Hematopoietic multipotent progenitor cell treated with erythropoietin and hydrocortisone succinate and interleukin-3 and kit ligand, for 17 days (in vitro differentiated cells): ENCODE measurements around the gene TUBA3E.
"Not testable (repeated sequence)": the region's sequence is repeated elsewhere in the genome, so short reads cannot be mapped to it uniquely, and the experiment has no call there.

Source experiments
- DNase-seq: peaks from one replicate; pipeline ENCODE4 v3.0.0-alpha.2; 2015; ENCODE audit warnings: low spot score

TUBA3E gene

DNA sequence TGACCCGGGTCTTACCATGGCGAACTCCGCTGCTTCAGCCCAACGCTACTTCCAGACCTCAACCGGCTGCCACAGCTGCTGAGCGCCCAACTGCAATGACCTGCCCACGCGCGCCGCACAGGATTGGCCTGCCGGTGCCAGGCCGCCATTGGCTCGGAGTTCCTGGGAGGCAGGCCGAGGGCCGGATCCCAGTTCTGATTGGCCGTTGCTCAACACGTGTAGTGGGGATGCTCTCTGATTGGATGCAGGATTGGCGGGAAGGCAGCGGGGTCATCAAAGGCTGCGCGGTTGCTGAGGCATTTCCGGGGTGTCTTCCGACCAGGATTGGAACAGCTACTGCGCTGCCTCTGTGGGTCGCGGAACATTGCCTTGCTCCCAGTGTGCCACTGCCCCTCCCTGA lies at the start of gene TUBA3E:
Gene TUBA3E, minus strand, starts transcription at position 97 of the 400 bp plus-strand sequence. Its CDS starts 79 bp downstream, at position 18.
- no peak for DNase-seq

DNA sequence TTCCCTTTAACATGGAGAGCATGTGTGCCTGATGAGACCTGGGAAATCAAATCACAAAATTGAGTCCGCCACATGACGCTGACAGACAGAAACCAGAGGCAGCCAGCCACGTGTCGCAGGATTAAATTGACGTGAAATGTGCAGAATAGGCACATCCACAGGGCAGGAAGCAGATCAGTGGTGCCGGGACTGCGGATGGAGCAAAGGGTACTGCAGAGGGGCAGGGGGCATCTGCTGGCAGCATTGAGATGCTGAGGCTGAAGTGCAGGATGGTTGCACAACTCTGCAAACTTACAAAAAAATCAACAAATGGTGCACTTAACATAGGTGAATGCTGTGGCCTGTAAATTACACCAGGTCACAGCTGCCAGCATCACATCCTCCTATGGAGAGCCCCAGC lies 48.2 kb upstream of the TUBA3E start:
- DNase-seq, result no peak

DNA sequence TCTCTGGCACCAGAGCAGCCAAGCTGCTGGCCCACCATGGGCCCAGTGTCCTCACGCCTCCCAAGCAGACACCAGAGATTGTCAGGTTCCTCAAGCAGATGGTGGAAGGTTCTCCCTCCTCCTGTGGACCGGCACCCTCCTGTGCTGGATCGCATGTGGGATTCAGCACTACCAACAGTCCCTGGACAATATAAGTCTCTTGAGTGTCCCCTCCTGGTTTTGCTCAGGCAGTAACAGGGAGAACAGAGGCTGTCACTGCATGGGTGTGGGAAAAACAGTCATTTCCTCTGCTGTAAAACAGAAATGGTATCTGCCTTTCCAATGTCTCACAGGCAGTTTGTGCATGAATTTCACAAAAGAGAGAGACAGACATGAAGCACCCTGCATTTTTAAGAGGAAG lies 47.7 kb upstream of the TUBA3E start:
- DNase-seq, result no peak

DNA sequence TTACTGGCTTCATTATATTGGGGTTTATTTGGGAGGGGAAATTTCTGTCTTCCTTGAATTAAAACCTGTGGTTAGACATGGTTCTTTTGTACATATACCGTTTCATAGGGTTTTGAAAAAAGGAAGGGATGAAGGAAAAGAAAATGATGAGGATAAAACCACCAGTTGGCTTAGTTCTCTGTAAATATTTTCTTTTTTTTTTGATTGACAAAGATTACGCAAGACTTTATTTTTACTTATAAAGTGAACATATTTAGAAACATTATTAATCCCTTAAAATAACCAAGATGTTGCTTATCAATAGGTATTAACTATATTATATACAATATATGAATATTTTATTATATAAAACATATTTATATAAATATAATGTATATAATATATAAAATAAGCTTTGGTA lies 45.1 kb upstream of the TUBA3E start:
- no peak for DNase-seq

DNA sequence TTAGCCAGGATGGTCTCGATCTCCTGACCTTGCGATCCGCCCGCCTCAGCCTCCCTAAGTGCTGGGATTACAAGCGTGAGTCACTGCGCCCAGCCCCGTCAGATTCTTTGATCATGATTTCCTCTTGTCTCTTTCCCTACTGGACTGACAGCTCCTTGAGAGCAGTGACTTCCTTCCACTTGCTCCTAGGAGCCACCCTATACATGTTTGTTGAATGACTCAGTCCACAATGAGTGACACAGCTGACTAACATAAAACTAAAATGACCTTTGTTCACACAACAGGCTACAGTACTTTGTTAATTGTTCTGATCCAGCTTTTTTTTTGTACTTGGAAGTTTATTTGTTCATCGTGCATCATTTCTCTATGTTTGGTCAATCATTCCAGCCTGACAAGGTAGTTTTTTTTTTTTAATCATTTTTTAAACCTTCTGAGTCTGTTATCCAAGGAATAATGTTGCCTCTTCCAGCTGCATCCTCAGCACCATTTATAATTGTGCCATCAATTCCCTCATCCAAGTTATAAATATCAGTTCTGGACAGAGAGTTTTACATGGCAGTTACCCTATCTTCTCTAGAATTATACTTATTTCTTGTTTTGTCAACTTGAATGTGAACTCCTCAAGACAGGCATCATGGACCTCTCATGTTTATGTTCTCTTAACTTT lies 42.9 kb upstream of the TUBA3E start:
- DNase-seq, result no peak

DNA sequence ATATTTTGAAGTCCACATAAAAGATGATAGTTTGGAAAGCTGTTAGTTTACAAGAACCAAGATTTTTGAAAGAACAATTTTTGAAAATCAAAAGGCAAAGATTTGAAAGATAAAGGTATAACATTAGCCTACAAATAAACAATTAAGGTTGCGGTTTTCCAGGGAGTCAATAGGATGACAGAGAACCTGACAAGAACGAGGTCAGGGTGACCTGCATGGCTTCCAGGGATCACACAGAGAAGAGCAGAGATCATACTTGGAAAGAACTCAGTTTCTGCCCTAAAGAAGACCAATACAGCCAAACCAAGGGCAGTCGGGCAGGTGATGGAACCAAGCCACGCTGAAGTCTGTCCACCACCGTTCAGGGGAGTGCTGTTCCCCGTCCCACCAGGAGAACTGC lies 41.3 kb upstream of the TUBA3E start:
- DNase-seq, result not testable (repeated sequence)

DNA sequence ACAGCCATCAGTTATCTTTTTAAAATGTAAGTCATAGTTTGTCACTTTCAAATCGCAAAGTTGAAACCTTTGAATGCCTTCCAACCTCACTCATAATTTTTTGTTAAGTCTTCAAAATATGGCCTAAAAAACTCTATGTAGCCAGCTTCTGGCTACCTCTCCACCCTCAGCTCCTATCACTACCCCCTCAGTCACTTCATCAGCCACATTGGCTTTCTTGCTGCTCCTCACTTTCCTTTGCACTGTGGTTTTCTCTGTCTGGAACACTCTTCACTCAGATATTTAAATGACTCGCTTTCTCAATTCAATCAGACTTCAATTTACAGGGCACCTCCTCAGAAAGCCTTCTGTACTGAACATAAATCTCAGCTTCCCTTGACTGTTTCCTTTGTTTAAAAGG lies 34.8 kb upstream of the TUBA3E start:
- DNase-seq, result not testable (repeated sequence)

DNA sequence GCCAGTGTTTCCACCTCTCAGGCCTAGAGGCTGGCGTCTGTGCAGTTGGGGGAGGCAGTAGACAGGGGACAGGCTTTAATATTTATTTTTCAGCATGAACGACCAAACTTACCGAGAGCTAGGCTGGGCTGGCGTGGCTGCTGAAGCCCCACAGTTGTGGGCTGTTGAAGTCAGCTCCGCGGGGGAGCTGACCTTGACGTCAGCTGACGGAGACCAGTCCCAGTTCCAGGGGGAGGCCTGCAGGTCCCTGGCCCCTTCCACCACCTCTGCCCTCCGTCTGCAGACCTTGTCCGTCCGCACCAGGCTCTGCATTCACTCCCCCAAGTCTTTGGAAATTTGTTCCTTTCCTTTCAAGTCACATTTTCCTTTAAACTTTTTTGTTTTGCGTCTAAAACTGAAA lies 33.4 kb upstream of the TUBA3E start:
- DNase-seq, result no peak

DNA sequence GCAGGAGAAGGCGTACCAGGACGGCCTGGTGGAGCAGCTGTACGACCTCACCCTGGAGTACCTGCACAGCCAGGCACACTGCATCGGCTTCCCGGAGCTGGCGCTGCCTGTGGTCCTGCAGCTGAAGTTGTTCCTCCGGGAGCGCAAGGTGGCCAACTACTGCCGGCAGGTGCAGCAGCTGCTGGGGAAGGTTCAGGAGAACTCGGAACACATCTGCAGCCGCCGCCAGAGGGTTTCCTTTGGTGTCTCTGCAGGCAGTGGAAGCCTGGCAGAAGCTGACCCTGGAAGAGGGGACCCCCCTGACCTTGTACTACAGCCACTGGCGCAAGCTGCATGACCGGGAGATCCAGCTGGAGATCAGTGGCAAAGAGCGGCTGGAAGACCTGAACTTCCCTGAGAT lies 32.7 kb upstream of the TUBA3E start:
- not testable (repeated sequence) for DNase-seq

DNA sequence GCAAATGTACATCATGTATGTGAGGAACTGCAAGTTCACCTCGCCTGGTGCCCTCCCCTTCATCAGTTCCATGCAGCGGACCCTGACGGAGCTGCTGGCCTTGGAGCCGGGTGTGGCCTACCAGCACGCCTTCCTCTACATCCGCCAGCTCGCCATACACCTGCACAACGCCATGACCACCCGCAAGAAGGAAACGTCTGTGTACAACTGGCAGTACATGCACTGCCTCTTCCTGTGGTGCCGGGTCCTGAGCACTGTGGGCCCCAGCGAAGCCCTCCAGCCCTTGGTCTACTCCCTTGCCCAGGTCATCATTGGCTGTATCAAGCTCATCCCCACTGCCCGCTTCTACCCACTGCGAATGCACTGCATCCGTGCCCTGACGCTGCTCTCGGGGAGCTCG lies 32.1 kb upstream of the TUBA3E start:
- not testable (repeated sequence) for DNase-seq

DNA sequence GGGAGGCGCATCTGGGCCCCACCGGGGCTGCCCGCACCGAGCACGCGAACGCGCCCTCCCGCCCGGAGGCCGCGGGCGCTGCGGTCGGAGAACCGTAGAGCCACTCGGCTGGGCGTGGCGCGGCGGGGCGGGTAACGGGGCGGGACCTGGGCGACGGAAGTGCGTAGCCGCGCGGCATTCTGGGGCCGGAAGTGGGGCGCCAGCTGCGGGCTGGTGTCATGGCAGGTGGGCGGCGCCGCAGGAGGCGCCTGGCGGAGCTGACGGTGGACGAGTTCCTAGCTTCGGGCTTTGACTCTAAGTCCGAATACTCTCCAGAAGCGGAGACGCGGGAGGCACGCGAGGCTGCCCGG lies 30.9 kb upstream of the TUBA3E start:
- DNase-seq, result not testable (repeated sequence)

DNA sequence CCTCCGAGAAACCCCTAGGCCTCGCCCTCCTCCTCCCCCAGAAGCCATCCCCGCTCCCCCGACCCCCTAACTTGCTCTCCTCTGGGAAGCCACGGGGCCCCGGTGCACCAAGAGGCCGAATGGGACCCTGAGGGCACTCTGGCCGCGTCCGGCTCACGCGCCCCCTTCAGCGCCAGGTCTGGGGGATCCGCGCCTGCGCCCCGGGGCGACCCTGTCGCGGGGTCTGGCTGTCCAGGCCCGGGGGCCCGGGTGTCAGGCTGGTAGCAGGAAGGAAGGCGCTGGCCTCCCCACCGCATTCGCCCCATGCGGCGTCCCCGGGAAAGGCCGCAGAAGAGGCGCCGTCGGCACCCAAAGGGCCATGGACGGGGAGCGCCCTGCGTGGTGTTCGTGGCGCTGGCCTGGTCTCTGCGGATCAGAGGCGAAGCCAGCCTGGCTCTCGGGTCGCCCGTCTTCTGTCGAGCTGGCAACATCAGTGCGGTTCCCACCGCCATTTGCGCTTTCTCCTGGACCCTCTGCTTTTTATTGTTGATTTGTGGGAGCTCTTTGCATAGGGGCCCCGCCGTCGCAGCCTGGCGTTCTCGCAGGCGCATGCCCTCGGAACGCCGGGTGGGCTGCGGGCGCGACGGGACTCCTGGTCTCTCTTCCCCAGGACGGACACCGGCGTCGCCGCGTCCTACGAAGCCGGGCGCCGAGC lies 30.4 kb upstream of the TUBA3E start:
- not testable (repeated sequence) for DNase-seq

DNA sequence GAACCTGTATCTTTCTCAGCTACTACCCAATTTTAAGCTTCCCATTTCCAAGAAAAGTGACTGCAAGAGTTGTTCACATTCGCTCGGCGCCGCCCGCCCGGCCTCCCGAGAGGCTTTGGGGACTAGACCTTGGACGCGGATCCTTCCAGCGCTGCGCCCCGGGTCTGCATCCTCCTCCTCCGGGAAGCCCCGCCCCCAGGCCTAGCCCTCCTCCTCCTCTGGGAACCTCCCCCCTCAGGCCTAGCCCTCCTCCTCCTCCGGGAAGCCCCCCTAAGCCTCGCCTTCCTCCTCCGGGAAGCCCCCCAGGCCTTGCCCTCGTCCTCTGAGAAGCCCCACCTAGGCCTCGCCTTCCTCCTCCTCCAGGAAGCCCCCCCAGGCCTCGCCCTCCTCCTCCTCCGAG lies 29.8 kb upstream of the TUBA3E start:
- DNase-seq, result not testable (repeated sequence)

DNA sequence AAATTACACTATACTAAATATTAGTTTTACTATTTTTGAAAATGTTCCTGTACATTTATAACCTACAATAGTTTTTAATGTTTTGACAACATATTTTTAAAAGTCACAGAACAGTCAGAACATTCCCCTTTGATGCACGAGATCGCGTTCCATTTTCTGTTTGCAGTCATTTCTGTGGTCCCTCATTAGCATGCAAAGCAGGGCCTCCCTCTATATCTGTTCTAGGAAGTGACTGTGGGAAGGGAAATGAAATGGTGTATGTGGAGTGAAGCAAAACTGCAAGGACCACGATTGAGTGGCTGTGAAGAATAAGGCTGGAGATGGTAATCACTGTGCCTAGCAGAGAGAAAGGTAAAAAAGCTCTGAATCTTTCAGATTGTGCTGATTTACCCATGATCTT lies 24.3 kb upstream of the TUBA3E start:
- not testable (repeated sequence) for DNase-seq

DNA sequence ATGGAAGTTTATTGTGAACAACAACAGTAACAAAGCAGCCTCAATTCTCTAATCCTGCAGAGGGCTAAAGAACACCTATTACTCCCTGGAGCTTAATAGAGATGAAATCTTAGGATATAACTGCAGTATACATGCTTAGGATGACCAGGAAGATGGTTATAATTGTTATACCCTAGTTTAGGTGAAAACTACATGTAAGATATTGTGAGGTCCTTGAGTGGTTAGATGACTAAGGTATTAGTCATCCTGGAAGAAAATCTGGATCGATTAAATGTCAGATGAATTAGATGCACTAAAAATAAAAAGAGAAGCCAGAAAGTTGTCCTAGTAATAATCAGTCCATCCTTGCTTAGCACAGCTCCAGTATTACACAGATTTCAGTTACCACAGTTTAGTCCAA lies 22.3 kb upstream of the TUBA3E start:
- not testable (repeated sequence) for DNase-seq

DNA sequence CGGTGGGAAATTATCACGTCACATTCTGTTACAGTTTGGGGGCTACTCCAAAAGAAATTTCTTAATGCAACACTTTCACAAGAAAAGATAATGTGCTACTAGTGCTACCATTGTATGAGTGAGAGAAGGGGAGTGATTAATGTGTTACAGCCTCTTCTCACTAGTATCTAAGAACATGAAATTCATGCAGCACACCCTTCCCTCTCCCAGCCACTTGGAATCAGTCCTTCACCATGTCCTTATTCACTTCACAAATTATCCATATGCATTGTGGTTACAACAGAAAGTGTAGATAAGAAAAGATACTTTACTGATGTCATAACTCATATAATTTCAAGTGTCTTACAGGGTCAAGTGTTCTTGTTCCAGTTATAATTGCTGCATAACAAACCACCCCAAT lies 20.9 kb upstream of the TUBA3E start:
- not testable (repeated sequence) for DNase-seq

DNA sequence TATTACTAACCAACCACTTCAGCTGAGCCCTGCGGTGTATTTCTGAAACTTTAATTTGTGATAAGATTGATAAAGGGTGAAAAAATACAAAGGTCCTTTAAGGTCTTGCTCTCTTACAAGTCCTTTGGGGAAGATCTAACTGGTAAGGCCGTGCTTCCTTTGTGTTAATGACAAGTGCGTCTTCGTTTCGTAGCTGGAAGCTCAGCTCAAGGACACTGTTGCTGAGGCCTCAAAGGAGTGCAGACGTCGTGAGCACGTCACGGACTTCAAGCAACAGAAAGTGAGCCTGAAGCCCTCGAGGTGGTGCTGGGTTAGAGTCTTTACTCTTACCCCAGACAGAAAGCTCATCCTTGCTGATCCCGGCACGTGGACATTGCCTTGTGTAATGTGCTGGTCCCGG lies 8.8 kb upstream of the TUBA3E start:
- DNase-seq, result not testable (repeated sequence)

DNA sequence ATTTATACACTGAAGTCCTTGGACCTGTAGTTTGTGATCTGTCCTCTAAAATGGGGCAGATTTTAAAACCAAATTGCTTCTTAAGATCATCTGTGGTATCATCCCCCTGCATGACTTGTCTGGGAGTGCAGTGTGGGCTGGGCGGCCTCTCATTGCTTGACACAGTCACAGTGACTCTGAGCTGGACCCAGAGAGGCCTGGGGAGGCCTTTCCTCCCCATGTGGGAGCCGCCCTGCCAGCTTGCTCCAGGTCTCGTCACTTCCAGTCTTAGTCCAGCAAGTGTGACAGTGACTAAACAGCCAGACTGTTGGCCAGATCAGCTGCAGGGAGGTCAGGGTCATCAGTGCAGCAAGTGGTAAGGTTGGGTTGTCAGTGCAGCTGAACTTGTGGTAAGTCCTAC lies 4.9 kb upstream of the TUBA3E start:
- not testable (repeated sequence) for DNase-seq

DNA sequence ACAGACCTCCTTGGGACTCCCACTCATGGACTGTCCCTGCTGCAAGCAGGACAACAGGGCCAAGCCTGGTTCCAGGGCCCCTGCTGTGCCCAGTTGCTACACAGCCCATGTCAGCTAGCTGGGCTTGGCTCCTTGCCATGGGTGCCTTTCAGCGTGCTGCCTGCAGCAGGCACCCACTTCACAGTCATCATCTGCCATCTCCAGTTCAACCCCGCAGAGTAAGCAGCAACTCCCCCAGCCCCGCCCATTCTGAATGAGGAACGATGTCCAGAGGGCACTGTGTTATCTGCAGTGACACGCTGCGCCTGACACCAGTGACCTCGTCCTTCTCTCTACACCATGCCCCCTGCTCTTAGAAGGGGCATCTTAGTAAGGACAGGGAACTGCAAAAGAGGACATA lies 4.3 kb upstream of the TUBA3E start:
- peak; percentile 55 for DNase-seq

DNA sequence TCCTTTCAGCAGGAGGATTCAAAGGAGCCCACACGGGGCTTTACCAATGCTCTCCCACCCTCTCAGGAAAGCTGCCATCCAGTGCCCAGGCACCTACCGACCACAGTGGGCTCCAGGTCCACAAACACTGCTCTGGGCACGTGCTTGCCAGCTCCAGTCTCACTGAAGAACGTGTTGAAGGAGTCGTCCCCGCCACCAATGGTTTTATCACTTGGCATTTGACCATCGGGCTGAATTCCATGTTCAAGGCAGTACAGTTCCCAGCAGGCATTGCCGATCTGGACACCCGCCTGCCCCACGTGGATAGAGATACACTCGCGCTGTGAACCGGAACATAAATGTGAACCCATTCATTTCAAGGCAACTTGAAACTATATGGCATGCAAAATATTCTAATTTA lies 2.2 kb downstream of the TUBA3E start:
- DNase-seq, result not testable (repeated sequence)

DNA sequence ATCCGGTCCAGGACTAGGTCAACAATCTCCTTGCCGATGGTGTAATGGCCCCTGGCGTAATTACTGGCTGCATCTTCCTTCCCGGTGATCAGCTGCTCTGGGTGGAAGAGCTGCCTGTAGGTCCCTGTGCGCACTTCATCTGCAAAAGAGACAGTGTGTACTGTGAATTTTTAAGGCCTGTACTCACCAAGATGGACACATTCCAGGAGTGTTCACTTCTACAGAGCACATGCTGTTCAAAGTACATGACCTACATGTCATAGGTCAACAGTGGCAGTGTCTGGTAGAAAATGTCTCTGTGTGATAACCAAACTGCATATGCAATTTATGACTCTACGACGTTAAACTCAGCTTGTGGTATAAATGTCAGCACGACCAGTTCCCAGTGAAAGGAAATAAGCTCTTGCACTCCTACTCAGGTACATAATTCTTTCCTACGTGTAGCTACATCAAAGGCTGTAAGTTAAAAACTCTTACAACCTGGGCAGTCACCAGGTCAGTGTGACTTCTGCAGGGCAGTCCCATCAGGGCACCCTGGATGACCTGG lies 3.1 kb downstream of the TUBA3E start:
- not testable (repeated sequence) for DNase-seq

DNA sequence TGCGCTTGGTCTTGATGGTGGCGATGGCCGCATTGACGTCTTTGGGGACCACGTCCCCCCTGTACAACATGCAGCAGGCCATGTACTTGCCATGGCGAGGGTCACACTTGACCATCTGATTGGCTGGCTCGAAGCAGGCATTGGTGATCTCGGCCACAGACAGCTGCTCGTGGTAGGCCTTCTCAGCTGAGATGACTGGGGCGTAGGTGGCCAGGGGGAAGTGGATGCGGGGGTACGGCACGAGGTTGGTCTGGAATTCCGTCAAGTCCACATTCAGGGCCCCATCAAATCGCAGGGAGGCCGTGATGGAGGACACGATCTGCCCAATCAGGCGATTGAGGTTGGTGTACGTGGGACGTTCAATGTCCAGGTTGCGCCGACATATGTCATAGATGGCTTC lies 4.4 kb downstream of the TUBA3E start:
- DNase-seq, result not testable (repeated sequence)

DNA sequence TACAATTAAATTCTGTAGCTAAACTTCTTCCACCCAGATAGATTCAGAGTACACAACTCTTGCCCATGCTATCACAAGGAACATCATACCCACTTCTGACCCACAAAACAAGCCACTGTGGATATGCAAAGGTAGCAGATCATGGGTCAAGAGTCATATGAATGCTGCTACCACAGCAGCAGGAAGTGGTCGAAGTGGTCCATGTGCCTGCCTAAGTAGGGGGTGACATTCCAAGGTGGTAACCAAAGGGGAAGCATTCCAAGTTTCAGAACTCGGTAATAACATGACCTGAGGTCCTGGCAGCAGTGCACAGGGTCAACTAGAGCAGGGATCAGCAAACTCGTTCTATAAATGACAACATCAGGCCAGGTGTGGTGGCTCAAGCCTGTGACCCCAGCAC lies 5.8 kb downstream of the TUBA3E start:
- not testable (repeated sequence) for DNase-seq

DNA sequence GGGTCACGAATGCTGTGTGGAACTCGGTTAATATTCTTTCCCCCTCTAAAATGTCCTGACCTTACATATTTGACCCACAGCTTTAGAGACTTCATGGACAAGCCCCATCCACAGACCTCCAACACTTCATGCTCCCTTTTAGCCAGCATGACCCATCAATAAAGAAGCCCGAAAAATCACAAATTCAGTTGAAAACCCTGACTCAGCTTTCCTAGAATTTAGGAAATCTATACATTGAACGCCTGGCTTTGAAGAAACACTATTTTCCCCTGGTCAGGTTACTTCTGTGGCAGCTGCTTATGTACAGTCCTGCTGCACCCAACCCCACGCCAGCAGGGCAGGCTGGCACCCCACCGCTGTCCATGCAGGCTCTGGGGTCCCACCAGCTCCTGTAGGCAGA lies 6.9 kb downstream of the TUBA3E start:
- not testable (repeated sequence) for DNase-seq
